ENCODE results near the gene FBXL19. TPM values are rescaled to one million over a fixed set of nuclear protein-coding genes. Genes with fewer than 3 reads are reported as not detected.
A peak's percentile ranks its signal among the peaks of the same experiment; 100 is the strongest.

Gene FBXL19
- total and polyA plus RNA-seq, 9 of the 15 experiments (the other 6 are each of a cell fraction or from before 2014, with no cell fraction given): 0.13 to 48.0 (median 13.5) TPM; not detected in 1

DNA sequence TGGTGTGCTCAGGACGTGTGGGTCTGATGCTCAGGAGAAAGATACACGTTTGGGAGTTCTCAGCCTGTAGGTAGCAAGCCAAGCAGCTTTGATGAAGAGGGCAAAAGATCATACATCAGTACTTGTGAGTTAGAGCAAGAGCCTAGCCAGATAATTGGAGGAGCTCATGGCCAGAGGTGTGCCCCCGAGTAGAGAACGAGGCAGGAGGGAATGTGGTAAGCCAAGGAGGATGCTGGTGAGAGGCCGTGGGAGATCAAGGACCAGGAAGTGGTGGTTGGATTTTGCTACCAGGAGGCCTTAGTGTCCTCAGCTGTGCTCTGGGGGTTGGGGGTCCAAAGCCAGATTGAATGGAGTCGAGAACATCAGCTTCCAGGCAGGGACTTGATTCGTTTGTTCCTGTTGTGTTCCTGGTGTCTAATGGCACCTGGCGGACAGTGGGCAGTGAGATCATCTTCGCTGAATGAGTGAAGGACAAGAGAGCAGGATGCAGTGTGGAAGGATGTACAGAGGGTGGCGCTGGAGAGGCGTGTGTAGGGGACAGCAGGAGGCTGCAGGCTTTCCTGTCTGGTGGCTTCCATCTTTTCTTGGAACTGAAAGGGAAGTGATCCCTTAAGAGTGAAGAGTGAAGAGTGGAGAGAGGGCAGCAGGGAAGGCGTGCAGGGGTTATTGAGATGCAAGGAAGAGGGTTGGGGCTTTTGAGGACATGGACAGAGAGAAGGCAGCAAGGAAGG is 11.6 kb downstream of the FBXL19 start (continued):
- TF ChIP-seq REST (IDR thresholded peaks at IDR 0.05; ENCODE audit: borderline replicate concordance) (peak; percentile 68; the same call in 1 of the 2 replicates), REST (CRISPR knock-in tag; IDR thresholded peaks at IDR 0.05; ENCODE audit: low read depth) (no peak), ZKSCAN8 (CRISPR knock-in tag; IDR thresholded peaks at IDR 0.05) (no peak), SUPT5H (IDR thresholded peaks at IDR 0.05) (peak; percentile 47; the same call in 1 of the 2 replicates), MAFG (tag; conservative IDR thresholded peaks at IDR 0.05) (no peak), TCF15 (CRISPR knock-in tag; IDR thresholded peaks at IDR 0.05) (no peak), RCOR1 (IDR thresholded peaks at IDR 0.05; ENCODE audit: borderline replicate concordance in 1 of 2, low read depth in 2 of 2, low read length in 2 of 2) (peak in 1 of 2 experiments; percentile 74; a peak in 2 of 4 replicates), CC2D1A (IDR thresholded peaks at IDR 0.05) (peak; percentile 47; the same call in 1 of the 2 replicates), ZNF143 (CRISPR knock-in tag; IDR thresholded peaks at IDR 0.05) (peak; percentile 25; the same call in 1 of the 2 replicates), SMC3 (conservative IDR thresholded peaks at IDR 0.05; ENCODE audit: insufficient read depth, low read depth, low read length) (peak; percentile 38; the same call in 1 of the 2 replicates), FOXA3 (CRISPR knock-in tag; conservative IDR thresholded peaks at IDR 0.05 in 1 of 2, IDR thresholded peaks at IDR 0.05 in 1 of 2) (0 out of 4 replicates have a peak, but pooled peaks of 1 of the 2 experiments have one; percentile 45), ATF7 (IDR thresholded peaks at IDR 0.05) (peak; percentile 55; the same call in 1 of the 2 replicates)
- TF ChIP-seq, protein P1, sequence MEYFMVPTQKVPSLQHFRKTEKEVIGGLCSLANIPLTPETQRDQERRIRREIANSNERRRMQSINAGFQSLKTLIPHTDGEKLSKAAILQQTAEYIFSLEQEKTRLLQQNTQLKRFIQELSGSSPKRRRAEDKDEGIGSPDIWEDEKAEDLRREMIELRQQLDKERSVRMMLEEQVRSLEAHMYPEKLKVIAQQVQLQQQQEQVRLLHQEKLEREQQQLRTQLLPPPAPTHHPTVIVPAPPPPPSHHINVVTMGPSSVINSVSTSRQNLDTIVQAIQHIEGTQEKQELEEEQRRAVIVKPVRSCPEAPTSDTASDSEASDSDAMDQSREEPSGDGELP (CRISPR knock-in tag; IDR thresholded peaks at IDR 0.05; ENCODE audit: borderline replicate concordance): 0 out of 2 replicates have a peak, but pooled peaks have one; percentile 21
- TF ChIP-seq, protein P2, sequence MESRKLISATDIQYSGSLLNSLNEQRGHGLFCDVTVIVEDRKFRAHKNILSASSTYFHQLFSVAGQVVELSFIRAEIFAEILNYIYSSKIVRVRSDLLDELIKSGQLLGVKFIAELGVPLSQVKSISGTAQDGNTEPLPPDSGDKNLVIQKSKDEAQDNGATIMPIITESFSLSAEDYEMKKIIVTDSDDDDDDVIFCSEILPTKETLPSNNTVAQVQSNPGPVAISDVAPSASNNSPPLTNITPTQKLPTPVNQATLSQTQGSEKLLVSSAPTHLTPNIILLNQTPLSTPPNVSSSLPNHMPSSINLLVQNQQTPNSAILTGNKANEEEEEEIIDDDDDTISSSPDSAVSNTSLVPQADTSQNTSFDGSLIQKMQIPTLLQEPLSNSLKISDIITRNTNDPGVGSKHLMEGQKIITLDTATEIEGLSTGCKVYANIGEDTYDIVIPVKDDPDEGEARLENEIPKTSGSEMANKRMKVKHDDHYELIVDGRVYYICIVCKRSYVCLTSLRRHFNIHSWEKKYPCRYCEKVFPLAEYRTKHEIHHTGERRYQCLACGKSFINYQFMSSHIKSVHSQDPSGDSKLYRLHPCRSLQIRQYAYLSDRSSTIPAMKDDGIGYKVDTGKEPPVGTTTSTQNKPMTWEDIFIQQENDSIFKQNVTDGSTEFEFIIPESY (CRISPR knock-in tag; IDR thresholded peaks at IDR 0.05): peak; percentile 97

Measured in K562 (cell line).